A204.1 (cell line): ENCODE results near the gene FOXO3.

ENCODE experiments used
- FAIRE-seq: peaks from 2 replicates; lab custom pipeline; 2012; peaks lifted over from hg19 to GRCh38; lab: Jason Lieb, UNC

The FOXO3 gene

GRCh38 chr6:108686896-108687295 is 126.2 kb downstream of the FOXO3 start:
- no peak for FAIRE-seq

- no peak for FAIRE-seq
These were observed 127.2 kb downstream of the FOXO3 start for GRCh38 chr6:108687921-108688320.

GRCh38 chr6:108689272-108690161 is 128.8 kb downstream of the FOXO3 start:
- FAIRE-seq = no peak

DNA sequence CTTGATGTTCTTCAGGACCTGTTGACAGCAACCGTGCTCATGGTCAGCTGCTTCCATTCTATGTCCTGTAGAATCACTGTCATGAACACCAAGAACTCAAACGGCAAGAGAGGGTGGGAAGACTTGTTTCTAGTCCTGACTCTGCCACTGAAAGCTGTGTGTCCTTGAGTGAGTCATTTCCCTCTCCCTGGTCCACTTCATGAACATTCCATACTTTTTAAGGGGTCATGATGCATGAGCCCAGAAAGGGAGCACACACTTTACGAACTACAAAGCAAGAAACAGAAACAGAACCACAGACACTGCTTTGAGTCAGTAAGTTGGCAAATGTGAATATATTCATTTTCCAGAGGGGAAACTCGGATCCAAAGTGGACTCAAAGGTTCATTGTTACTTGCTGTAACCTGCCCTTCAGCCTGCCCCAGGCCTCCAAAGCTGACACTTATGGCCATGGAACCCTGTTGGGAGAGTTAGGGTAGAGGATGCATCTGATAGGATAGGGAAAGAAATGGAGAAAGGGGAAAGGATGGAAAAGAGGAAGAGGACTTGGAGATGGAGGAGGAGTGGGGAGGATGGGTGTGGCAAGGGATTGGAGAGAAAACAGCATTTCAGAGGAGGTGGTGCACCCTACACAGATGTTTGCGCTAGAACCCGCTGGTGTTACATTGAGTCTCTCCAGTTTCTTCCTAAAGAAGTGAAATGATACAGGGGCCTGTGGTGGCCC is 129.8 kb downstream of the FOXO3 start:
- FAIRE-seq = no peak

DNA sequence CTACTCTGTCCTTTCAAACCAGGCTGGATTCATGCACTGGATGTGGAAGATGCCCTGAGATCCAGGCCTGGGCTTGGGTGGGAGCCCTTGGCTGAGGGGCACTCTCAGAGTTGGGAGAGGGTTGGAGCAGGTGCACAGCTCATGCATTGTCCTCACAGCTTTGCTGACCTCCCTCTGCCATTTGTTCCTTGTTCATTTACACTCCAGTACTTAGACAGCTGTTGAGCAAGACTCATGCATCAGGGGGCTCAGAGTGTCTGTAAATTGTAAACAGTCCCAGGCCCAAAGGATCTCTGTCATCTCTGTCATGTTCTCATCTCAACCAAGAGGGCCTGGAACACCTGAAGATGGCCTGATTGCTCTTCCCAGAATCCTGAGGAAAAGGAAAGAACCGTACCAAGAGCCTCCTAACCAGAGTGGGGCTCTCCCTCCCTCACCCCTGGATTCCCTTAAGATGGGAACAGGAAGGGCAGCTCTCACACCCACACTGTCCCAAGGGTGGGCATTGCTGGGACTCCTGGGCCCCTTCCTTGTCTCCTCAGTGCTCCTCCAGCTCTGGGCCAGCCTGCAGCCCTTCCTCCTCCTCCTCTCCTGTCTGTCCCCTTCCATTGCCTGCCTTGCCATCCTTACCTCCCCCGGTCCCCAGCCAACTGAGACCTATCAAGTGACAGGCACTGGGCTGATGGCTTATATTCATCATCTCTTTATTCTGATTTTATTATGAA is 132.9 kb downstream of the FOXO3 start:
- FAIRE-seq = no peak

DNA sequence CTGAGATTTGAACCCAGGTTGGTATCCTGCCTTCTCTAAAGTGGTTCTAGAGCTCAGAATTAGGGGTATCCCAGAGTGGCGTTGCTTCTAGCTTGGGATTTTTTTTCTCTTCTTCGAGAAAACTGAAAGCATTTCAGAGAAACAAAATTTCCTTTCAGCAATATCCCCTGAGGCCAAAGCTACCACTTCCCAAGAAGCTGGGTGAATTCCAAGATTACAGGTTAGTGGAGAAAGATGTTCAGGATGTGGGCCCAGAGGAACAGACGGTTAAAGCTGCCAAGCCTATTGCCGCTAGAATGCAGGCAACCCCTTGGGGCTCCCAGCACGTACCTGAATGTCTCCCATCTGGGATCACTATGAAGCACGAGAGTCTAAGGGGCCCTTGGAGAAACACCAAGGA is 134.1 kb downstream of the FOXO3 start:
- FAIRE-seq = no peak

DNA sequence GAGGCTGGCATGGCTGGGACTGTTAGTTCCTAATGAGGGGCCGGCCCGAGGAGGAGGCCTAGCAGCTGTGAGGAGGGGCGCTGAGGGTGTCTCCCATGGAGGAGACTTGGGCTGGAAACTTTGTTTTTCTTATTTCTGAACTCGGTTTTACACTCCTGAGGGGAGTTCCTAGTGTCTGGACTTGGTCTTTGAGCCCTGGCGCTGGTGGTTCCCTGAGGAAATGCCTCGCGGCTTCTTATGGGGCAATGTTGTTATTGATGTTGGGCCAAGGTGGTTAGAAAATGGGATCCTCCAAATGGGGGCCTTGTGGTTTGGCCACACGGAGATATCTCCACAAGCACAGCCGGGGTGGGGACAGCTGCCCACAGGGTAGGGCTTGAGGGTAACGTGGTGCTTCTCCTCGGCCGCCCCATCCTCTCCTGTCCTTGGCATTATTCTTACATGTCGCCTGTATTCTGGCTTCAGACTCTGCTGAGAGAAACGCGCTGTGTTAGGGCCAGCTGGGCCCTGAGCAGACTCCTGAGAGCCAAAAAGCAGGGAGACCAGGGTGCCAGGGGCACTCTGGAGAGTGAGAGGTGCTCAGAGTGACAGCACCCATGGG is 136.9 kb downstream of the FOXO3 start:
- FAIRE-seq = no peak

DNA sequence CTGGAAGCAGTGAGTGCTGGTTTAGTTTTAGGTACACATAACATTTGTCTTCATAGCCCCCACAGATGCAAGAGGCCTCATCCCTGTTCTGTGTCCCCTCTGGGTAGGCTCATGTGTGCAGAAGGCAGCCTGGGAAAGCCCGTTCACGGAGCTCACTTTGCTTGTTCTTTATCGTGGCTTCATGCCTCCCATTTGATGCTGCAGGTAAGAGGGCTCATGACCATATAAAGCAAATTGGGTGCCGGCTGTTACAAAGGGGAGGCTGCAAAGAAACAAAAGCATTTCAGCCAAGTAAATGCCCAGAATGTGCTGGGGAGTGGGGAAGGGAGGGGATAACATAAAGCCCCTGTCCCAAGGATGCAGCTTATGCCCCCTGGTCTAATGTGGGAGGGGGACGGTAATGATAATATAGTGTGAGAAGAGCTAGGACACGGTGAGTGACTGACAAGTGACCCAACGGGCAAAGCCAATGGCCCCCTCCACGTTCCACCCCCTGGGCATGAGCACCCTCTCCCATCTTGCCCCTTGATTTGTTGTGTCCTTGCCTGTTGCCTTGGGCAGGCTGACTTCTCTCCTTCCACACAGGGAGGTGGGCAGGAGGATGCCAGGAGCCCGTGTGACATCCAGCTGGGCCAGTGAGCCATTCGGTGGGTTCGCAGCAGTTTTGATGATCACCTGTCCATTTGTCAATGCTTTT is 138.0 kb downstream of the FOXO3 start:
- no peak for FAIRE-seq

DNA sequence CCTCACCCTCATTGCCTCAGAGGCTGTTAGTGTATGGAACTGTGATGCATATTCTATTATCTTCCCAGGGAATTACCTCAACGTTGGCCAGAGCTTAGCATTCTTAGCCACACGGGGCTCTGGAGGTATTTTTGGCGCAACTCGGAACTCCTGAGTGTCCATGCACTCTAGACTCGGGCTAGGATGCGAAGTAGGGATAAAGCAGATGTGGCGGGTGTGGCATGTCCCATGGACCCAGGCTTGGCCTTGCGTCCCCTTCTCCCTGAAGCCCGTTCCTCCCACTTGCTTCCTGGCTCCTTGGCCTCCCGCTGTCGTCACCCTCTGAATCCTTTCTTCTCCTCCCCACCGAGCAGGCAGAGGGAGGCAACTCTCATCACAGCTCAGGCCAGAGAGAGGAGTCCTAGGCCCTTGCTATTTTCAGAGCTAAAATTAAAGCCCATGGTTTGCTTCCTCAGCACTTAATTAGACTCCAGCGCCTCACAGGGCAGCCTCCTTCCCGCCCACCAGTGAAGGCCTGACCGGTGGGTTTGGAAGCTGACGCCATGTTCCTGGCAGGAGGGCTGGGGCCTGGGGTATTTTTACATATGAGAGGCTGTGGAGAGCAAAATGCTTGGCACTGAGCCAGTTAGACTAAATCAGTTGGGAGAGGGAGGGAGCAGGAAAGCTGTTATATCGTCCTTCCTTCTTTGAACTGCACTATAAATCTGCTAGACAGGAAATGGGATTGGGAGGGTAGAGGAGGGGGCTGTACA is 138.7 kb downstream of the FOXO3 start:
- no peak for FAIRE-seq

- no peak for FAIRE-seq
These were observed 141.6 kb downstream of the FOXO3 start for GRCh38 chr6:108702106-108702851.

DNA sequence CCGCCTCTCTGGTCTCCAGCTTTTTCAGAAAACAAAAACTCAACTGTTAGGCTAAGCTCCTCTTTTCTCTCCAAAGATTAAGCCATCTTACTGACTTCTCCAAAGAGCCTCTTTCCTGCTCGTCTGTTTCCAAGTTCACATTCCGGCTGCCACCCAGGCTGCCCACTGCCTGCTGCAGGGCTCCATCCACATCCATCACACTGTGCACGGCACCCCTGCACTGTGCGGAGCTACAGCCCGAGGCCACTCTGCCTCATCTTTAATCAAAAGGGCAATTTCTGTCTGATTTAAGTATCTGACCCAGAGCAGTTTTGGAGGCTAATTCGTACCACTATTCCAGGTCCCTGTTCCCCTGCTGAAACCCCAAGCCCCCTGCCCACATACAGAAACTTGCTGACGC is 145.9 kb downstream of the FOXO3 start:
- FAIRE-seq = no peak

DNA sequence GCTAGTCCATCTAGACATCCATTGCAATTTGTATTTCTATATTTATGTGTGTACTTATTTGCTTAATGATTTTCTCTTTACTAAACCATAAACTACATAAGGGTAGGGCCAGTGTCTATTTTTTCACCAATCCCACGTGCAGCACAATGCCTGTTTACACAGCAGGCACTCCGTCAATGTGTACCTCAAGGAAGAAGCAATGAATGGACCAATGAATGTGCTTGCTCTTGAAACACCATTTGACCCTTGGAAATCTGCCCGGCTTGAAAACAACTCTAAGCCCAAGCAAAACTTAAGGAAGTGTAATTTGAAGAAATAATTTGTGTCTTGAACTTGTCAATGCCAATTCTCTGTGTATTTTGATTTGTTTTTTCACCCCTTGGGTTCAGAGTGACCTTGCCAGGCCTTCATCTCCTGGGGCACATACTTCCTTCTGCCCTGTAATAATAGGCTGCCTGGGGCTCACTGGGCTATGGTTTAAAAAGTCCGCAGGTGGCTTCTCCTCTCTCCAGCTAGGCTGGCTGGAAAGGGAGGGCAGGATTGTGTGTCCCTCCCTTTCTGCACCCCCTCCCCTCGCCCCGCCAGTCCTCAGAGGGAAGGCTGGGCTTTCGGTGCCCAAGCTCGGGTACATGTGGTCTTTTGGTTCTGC is 146.7 kb downstream of the FOXO3 start:
- no peak for FAIRE-seq

GRCh38 chr6:108710030-108710429 is 149.3 kb downstream of the FOXO3 start:
- FAIRE-seq = no peak

- no peak for FAIRE-seq
These were observed 149.8 kb downstream of the FOXO3 start for GRCh38 chr6:108710551-108710950.

DNA sequence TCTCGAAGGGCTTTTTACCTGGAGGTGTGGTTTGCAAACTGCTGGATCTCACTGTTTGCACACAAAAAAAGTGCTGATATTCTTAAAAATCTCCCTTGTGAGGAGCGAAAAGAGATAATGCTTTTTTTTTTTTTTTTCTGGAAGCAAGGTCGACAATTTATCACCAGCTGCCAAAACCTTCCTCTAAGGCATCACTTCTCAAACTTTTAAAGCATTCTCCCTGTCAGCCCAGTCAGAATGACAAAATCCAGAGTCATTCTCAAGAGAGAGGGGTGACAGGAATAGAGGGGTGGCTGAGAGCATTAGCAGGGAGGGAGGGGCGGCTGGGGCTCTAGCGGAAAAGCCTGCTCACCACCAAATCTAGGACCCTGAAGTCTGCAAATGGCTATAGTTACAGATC is 150.4 kb downstream of the FOXO3 start:
- no peak for FAIRE-seq

DNA sequence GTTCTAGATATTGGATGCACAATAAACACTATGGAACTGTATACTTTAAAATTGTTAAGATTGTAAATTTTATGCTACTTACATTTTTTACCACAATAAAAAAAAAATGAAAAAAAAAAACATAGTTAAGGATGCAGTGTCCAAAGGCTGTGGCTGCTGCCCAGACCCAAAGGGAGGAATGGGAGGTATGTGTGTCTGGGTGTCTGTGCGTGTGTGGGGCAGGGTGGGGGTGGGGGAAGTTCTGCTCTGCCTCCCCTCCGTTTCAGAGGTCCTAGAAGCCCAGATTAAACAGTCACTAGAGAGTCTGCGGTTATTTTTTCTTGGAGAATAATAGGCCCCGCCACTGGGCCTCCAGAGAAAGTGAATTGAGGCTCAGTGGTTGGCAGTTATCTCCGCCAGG is 151.1 kb downstream of the FOXO3 start:
- FAIRE-seq = no peak

- FAIRE-seq = no peak
These were observed 152.2 kb downstream of the FOXO3 start for GRCh38 chr6:108712946-108713345.

DNA sequence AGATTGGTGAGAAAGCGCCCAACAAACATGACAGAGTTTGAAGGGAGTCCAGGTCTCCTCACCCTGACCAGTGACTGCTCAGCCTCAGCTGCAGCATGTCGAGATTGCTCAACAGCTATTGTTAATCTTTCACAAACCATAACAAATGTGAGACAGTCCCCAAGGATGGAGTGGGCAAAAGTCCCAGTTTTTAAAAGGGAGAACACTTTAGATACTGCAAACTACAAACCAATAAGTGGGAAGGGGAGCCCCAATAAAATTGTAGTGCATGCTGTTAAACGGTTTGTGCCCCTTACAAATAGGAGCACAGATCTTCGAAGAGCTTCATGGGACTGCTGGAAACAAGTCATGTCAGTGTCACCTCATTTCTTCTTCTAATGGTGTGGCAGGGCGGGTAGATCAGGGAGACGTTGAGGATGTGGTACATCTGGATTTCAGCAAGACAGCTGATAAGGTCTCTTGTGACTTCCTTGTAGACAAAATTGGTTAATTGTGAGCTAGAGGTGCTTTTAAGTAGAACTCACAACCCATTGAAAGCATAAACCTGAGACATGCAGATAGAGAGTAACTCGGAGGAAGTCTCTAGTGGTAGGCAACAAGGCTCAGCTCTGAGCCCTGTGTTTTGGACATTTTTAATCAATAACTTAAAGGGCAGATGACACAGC is 153.5 kb downstream of the FOXO3 start:
- no peak for FAIRE-seq

DNA sequence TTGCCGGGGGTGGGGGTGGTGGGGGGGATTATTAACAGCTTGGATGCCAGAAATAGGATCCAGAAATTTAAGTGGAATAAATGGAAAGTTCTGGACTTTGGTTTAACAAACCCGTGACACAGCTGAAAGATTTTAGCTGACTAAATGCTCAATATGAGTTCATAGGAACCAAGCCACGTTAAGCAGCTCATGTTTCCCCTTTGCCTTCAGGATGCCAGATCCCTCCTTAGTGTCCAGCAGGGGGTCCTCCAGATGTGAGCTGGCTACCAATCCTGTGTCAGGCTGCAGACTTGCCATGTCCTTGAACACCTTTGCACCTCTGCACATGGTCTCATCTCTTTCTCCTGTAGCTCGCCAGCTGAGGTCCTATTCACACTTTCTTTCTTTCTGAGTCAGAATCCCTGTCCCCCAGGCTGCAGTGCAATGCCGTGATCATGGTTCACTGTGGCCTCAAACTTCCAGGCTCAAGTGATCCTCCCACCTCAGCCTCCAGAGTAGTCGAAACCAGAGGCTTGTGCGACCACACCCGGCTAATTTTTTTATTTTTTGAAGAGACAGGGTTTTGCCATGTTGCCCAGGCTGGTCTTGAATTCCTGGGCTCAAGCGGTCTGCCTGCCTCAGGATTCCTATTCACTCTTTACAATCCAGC is 154.2 kb downstream of the FOXO3 start:
- no peak for FAIRE-seq
